ENCODE data around the gene TSPAN5.
"Not testable (repeated sequence)": the region's sequence is repeated elsewhere in the genome, so short reads cannot be mapped to it uniquely, and the experiment has no call there.

The TSPAN5 gene

GRCh38 chr4:98556451-98556850 is 102.0 kb downstream of the TSPAN5 start:
- DNase-seq (ENCODE audit: low spot score), result no peak
- no peak for FAIRE-seq

GRCh38 chr4:98555798-98556445 is 102.5 kb downstream of the TSPAN5 start:
- DNase-seq (ENCODE audit: low spot score) (no peak), FAIRE-seq (no peak)

- no peak for DNase-seq (ENCODE audit: low spot score)
- FAIRE-seq, result no peak
These were observed 111.4 kb downstream of the TSPAN5 start for GRCh38 chr4:98546910-98547594.

GRCh38 chr4:98544818-98545414 is 113.5 kb downstream of the TSPAN5 start:
- no peak for FAIRE-seq
- DNase-seq (ENCODE audit: low spot score), result no peak

- DNase-seq (ENCODE audit: low spot score) (no peak), FAIRE-seq (no peak)
These were observed 114.1 kb downstream of the TSPAN5 start for GRCh38 chr4:98544141-98544817.

GRCh38 chr4:98542011-98542410 is 116.4 kb downstream of the TSPAN5 start:
- FAIRE-seq (no peak), DNase-seq (ENCODE audit: low spot score) (no peak)

- DNase-seq (ENCODE audit: low spot score) (no peak), FAIRE-seq (no peak)
These were observed 117.6 kb downstream of the TSPAN5 start for GRCh38 chr4:98540803-98541202.

GRCh38 chr4:98539741-98540140 is 118.7 kb downstream of the TSPAN5 start:
- FAIRE-seq (no peak), DNase-seq (ENCODE audit: low spot score) (no peak)

GRCh38 chr4:98539299-98539698 is 119.1 kb downstream of the TSPAN5 start:
- no peak for FAIRE-seq
- DNase-seq (ENCODE audit: low spot score), result no peak

- DNase-seq (ENCODE audit: low spot score), result no peak
- FAIRE-seq, result no peak
These were observed 121.8 kb downstream of the TSPAN5 start for GRCh38 chr4:98536631-98537030.

GRCh38 chr4:98534146-98534545 is 124.3 kb downstream of the TSPAN5 start:
- not testable (repeated sequence) for FAIRE-seq; DNase-seq (ENCODE audit: low spot score)

GRCh38 chr4:98530572-98530971 is 127.8 kb downstream of the TSPAN5 start:
- FAIRE-seq, result no peak
- no peak for DNase-seq (ENCODE audit: low spot score)

- DNase-seq (ENCODE audit: low spot score) (no peak), FAIRE-seq (no peak)
These were observed 128.3 kb downstream of the TSPAN5 start for GRCh38 chr4:98529970-98530569.

- FAIRE-seq (no peak), DNase-seq (ENCODE audit: low spot score) (no peak)
These were observed 129.5 kb downstream of the TSPAN5 start for GRCh38 chr4:98528882-98529281.

GRCh38 chr4:98527534-98528269 is 130.7 kb downstream of the TSPAN5 start:
- DNase-seq (ENCODE audit: low spot score) (no peak), FAIRE-seq (no peak)

GRCh38 chr4:98524230-98524629 is 134.2 kb downstream of the TSPAN5 start:
- DNase-seq (ENCODE audit: low spot score), result no peak
- no peak for FAIRE-seq

GRCh38 chr4:98522636-98523395 is 135.6 kb downstream of the TSPAN5 start:
- DNase-seq (ENCODE audit: low spot score) (peak; percentile 65), FAIRE-seq (peak; percentile 63)

GRCh38 chr4:98522062-98522461 is 136.3 kb downstream of the TSPAN5 start:
- DNase-seq (ENCODE audit: low spot score), result no peak
- no peak for FAIRE-seq

- no peak for FAIRE-seq
- DNase-seq (ENCODE audit: low spot score), result no peak
These were observed 136.9 kb downstream of the TSPAN5 start for GRCh38 chr4:98521486-98521885.

- FAIRE-seq, result no peak
- DNase-seq (ENCODE audit: low spot score), result peak; percentile 61
These were observed 139.0 kb downstream of the TSPAN5 start for GRCh38 chr4:98519268-98519977.
